Gastroesophageal sphincter (tissue), 4 donors: Measurements from ENCODE around the gene NNMT. TPM values are rescaled to one million over a fixed set of nuclear protein-coding genes. Genes with fewer than 3 reads are reported as not detected.

ENCODE experiments used
- ATAC-seq: fragments of 150-250 bp; one replicate; pipeline ENCODE4 v1.9.1; 2016; ENCODE audit warnings: mild to moderate bottlenecking, moderate library complexity
- H3K27ac ChIP-seq, 4 donors: fragments of 200-600 bp; sonication (generic) in 3 of 4; 1 replicate in 3 of 4; 2 replicates in 1 of 4; pipeline ENCODE4 v1.5.1; 2016 to 2019
- H3K27me3 ChIP-seq: fragments of 200-600 bp; sonication (generic); one replicate; pipeline ENCODE4 v1.5.1; 2019
- H3K36me3 ChIP-seq, 2 donors: fragments of 200-600 bp; sonication (generic); one replicate each; pipeline ENCODE4 v1.5.1; 2019; ENCODE audit warnings: control low read depth in 1 of 2
- H3K4me1 ChIP-seq, 3 donors: fragments of 200-600 bp; sonication (generic); 1 replicate in 2 of 3; 2 replicates in 1 of 3; pipeline ENCODE4 v1.5.1; 2016 to 2019; ENCODE audit warnings: control low read depth in 2 of 3
- H3K4me3 ChIP-seq, 2 donors: fragments of 200-600 bp; sonication (generic); one replicate each; pipeline ENCODE4 v1.5.1; 2019; ENCODE audit warnings: mild to moderate bottlenecking in 1 of 2, moderate library complexity in 1 of 2
- H3K9me3 ChIP-seq, 3 donors: fragments of 200-600 bp; sonication (generic); one replicate each; pipeline ENCODE4 v1.5.1; 2017 to 2019; ENCODE audit warnings: control low read depth in 2 of 3
- EP300 ChIP-seq: sonication (generic); formaldehyde crosslinking; IDR thresholded peaks from one replicate; pipeline ENCODE4 v1.6.1; 2017; ENCODE audit warnings: antibody characterized with exemption, mild to moderate bottlenecking
- POLR2A ChIP-seq, 2 donors: fragments of 450-650 bp; IDR thresholded peaks; one replicate each; pipeline ENCODE4 v1.6.1; 2017; ENCODE audit warnings: antibody characterized with exemption in 2 of 2, mild to moderate bottlenecking in 2 of 2, moderate library complexity in 1 of 2
- POLR2AphosphoS5 ChIP-seq: sonication (generic); formaldehyde crosslinking; IDR thresholded peaks from one replicate; pipeline ENCODE4 v1.6.1; 2017; ENCODE audit warnings: antibody characterized with exemption
- WGBS, 2 donors: methylation state at CpG; one replicate each; pipeline ENCODE4 v1.1.5; 2018; ENCODE audit warnings: low coverage in 1 of 2; 5-methylcytosine and 5-hydroxymethylcytosine counted together
- total RNA-seq, 4 donors: library from RNA; depleted of rRNA; stranded (reverse); fragments of >200 nt; gene quantifications; one replicate each; pipeline ENCODE4 v1.1.0, GENCODE V29; 2016
- TF ChIP-seq, protein P1 (sequence below), 4 experiments: fragments of 200-600 bp in 2 of 4; fragments of 450-650 bp in 2 of 4; sonication (generic) in 1 of 4; IDR thresholded peaks; one replicate each; pipeline ENCODE4 v1.5.1; 2017 to 2019; ENCODE audit warnings: antibody characterized with exemption in 4 of 4, mild to moderate bottlenecking in 2 of 4, moderate library complexity in 2 of 4

The NNMT gene
- total RNA-seq, 4 donors from 2014 or later: 39.4 to 409 (median 243) TPM

DNA sequence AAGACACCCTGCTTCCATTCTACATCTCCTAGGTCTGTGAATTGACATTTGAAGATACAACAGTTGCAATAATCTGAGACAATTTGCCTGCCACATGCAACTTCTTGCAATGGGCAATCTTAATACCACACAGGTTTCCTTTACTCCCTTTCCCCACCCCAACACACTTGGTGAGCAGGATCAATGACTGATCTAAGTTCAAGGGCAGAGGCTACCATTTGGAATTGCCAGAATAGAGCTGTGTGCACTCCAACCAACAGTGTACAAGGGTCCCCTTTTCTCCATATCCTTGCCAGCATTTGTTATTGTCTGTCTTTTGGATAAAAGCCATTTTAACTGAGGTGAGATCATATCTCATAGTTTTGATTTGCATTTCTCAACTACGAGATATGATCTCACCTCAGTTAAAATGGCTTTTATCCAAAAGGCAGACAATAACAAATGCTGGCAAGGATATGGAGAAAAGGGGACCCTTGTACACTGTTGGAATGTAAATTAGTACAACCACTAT lies 2.9 kb upstream of the NNMT start:
- TF ChIP-seq, protein P1, sequence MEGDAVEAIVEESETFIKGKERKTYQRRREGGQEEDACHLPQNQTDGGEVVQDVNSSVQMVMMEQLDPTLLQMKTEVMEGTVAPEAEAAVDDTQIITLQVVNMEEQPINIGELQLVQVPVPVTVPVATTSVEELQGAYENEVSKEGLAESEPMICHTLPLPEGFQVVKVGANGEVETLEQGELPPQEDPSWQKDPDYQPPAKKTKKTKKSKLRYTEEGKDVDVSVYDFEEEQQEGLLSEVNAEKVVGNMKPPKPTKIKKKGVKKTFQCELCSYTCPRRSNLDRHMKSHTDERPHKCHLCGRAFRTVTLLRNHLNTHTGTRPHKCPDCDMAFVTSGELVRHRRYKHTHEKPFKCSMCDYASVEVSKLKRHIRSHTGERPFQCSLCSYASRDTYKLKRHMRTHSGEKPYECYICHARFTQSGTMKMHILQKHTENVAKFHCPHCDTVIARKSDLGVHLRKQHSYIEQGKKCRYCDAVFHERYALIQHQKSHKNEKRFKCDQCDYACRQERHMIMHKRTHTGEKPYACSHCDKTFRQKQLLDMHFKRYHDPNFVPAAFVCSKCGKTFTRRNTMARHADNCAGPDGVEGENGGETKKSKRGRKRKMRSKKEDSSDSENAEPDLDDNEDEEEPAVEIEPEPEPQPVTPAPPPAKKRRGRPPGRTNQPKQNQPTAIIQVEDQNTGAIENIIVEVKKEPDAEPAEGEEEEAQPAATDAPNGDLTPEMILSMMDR (IDR thresholded peaks at IDR 0.05): no peak
- TF ChIP-seq POLR2A (IDR thresholded peaks at IDR 0.05) (no peak), EP300 (no peak), POLR2AphosphoS5 (no peak)
- Histone ChIP-seq H3K4me3 (no peak overlapping the region), H3K36me3 (peaks cover 0 to 5% of the 10 kb centered on the region in 2 donors), H3K27ac (peak overlapping the region in 3 of 4 donors; percentile 26 to 88 (median 65)), H3K4me1 (peaks cover 0 to 56% (median 0%) of the 10 kb centered on the region in 3 donors), H3K27me3 (peaks cover 14% of the 10 kb centered on the region), H3K9me3 (no peaks in the 10 kb centered on the region)
- no peak for ATAC-seq
- 50 to 71% methylated on average over 1 of the region's 1 CpG for WGBS, 2 donors

DNA sequence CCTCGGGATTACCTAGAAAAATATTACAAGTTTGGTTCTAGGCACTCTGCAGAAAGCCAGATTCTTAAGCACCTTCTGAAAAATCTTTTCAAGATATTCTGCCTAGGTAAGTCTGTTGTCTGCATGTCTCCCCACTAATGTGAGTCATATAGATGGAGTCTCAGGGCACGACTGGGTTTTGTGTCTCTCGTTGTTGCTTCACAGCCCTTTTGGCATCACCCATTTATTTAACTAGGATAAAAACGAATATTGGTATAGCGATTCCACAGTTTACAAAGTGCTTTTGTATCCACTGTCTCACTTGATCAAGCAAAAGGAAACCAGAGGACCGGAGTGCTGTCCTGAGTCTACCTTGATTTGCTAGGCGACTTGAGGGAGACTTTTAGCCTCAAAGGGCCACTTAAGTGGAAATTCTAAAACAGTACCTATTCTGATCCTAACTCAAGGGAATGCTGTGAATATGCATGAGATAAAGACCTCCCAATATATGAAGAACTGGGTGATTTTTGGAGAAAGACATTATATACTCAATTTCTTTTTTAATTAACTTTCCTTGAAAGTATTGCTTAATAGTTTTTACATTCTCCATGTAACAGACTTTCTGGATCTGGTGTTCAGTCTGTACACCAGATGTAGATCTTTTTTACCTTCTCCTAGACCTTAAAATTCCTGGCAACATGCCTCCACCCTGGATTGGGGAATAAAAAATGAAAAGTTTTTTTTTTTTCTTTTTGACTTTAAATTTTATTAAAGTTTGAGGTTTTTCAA lies 590 bp downstream of the NNMT start:
- peaks cover 0 to 28% (median 0%) of the 10 kb centered on the region in 3 donors for H3K9me3 ChIP-seq
- no peak for ATAC-seq
- WGBS, 2 donors: 53 to 57% methylated on average over 7 of the region's 7 CpGs
- H3K36me3 ChIP-seq: peaks cover 3 to 22% of the 10 kb centered on the region in 2 donors
- H3K4me1 ChIP-seq: peaks cover 0 to 41% (median 0%) of the 10 kb centered on the region in 3 donors
- no peak for TF ChIP-seq POLR2A (IDR thresholded peaks at IDR 0.05)
- TF ChIP-seq, protein P1 (IDR thresholded peaks at IDR 0.05): no peak
- no peak for TF ChIP-seq EP300
- no peak for TF ChIP-seq POLR2AphosphoS5
- peak overlapping the region; percentile 85 to 92 (median 89) for H3K27ac ChIP-seq
- peak overlapping the region; percentile 41 to 49 for H3K4me3 ChIP-seq
- H3K27me3 ChIP-seq: peaks cover 9% of the 10 kb centered on the region

DNA sequence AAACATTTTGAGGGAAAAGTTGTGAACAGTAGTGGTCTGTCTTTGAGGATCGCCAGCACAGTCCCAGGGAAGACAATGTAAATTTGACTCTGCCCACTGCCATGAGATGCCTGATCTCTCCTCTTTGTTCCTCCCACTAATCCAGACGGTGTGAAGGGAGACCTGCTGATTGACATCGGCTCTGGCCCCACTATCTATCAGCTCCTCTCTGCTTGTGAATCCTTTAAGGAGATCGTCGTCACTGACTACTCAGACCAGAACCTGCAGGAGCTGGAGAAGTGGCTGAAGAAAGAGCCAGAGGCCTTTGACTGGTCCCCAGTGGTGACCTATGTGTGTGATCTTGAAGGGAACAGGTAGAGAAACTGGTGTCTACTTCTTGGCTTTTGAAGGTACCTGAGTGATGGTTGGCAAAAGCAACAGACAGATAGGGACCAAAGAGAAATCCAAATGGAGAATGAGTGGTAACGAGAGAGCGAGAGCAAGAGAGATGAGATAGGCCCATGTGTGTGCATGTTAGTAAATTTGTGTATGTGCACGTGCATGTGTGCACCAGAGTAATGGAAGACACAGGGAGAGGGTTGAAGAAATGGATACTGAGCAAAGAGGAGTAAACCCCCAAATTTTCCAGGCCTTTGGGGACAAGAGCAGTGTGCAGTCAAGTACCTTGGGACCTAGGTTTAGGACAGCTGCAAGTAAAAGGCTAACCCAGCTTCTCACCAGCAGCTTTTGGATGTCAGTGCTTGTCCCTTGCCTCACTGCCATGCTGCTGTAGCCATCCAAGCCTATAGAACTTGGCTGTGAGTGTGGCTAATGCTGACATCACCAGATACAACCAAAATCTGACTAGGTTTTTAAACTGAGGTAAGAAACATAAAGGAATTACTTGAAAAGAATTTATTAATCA lies 1.9 kb downstream of the NNMT start:
- Histone ChIP-seq H3K9me3 (peaks cover 0 to 35% (median 0%) of the 10 kb centered on the region in 3 donors), H3K4me3 (peak overlapping the region; percentile 41 to 49), H3K36me3 (peaks cover 3 to 25% of the 10 kb centered on the region in 2 donors), H3K27ac (peak overlapping the region in 3 of 4 donors; percentile 80 to 88 (median 85)), H3K27me3 (no peaks in the 10 kb centered on the region), H3K4me1 (peaks cover 0 to 29% (median 0%) of the 10 kb centered on the region in 3 donors)
- no peak for ATAC-seq
- WGBS, 2 donors: 71 to 80% methylated on average over 3 to 7 of the region's 8 CpGs
- TF ChIP-seq, protein P1 (IDR thresholded peaks at IDR 0.05): no peak
- no peak for TF ChIP-seq EP300
- no peak for TF ChIP-seq POLR2A (IDR thresholded peaks at IDR 0.05)
- no peak for TF ChIP-seq POLR2AphosphoS5

DNA sequence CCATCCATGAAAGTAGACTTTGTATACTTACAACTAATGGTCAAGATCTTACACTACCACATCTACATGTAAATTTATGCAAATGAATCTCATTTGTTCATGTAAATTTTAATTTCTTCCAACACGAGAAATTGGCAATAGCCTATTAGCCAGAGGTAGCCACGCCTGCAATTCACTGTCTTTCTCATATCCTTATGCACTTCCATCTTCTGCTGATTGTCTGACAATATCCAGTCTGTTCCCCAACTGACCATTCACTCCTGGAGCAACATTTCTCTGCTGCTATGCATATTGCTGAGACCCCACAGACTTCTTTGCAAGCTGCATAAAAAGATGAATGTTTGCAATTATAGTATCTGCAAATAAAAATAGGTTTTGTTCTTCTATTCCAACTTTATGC lies 2.5 kb downstream of the NNMT start:
- H3K36me3 ChIP-seq: peaks cover 3 to 25% of the 10 kb centered on the region in 2 donors
- no peak for ATAC-seq
- H3K27me3 ChIP-seq: no peaks in the 10 kb centered on the region
- WGBS, 2 donors: 86 to 89% methylated on average over 2 of the region's 2 CpGs
- H3K4me3 ChIP-seq: peak overlapping the region; percentile 41 to 49
- no peak for TF ChIP-seq POLR2AphosphoS5
- no peak for TF ChIP-seq EP300
- no peak for TF ChIP-seq POLR2A (IDR thresholded peaks at IDR 0.05)
- TF ChIP-seq, protein P1 (IDR thresholded peaks at IDR 0.05): no peak
- peak overlapping the region in 3 of 4 donors; percentile 12 to 88 (median 80) for H3K27ac ChIP-seq
- peaks cover 0 to 35% (median 0%) of the 10 kb centered on the region in 3 donors for H3K9me3 ChIP-seq
- peaks cover 0 to 24% (median 0%) of the 10 kb centered on the region in 3 donors for H3K4me1 ChIP-seq
